ENCODE results near the gene HIF3A.

HIF3A gene

GRCh38 chr19:46326608-46327007 is 29.8 kb downstream of the HIF3A start:
- DNase-seq (ENCODE audit: low read depth in 2 of 2) = no peak

GRCh38 chr19:46328079-46328478 is 31.2 kb downstream of the HIF3A start:
- DNase-seq (ENCODE audit: low read depth in 2 of 2) = no peak

GRCh38 chr19:46330319-46330918 is 33.6 kb downstream of the HIF3A start:
- no peak for DNase-seq (ENCODE audit: low read depth in 2 of 2)

GRCh38 chr19:46337487-46337886 is 40.6 kb downstream of the HIF3A start:
- no peak for DNase-seq (ENCODE audit: low read depth in 2 of 2)

GRCh38 chr19:46339446-46339845 is 42.6 kb downstream of the HIF3A start:
- no peak for DNase-seq (ENCODE audit: low read depth in 2 of 2)

- DNase-seq (ENCODE audit: low read depth in 2 of 2) = no peak
Observed at GRCh38 chr19:46340051-46340659, 43.3 kb downstream of the HIF3A start.

- DNase-seq (ENCODE audit: low read depth in 2 of 2) = no peak
Observed at GRCh38 chr19:46341937-46342336, 45.1 kb downstream of the HIF3A start.

GRCh38 chr19:46344363-46344762 is 47.5 kb downstream of the HIF3A start:
- no peak for DNase-seq (ENCODE audit: low read depth in 2 of 2)

- DNase-seq (ENCODE audit: low read depth in 2 of 2) = no peak
Observed at GRCh38 chr19:46345157-46345556, 48.3 kb downstream of the HIF3A start.

GRCh38 chr19:46346821-46347571 is 50.2 kb downstream of the HIF3A start, which contains the start of gene PPP5C:
Gene PPP5C (plus strand): TSS chr19:46347087. CDS start chr19:46347097, 10 bp downstream.
- DNase-seq (ENCODE audit: low read depth in 2 of 2) = peak; percentile 87

- no peak for DNase-seq (ENCODE audit: low read depth in 2 of 2)
Observed at GRCh38 chr19:46347572-46347883, 50.7 kb downstream of the HIF3A start.

GRCh38 chr19:46347985-46348384 is 51.1 kb downstream of the HIF3A start:
- DNase-seq (ENCODE audit: low read depth in 2 of 2) = no peak

- no peak for DNase-seq (ENCODE audit: low read depth in 2 of 2)
Observed at GRCh38 chr19:46349311-46349993, 52.6 kb downstream of the HIF3A start.

- DNase-seq (ENCODE audit: low read depth in 2 of 2) = no peak
Observed at GRCh38 chr19:46350029-46350757, 53.4 kb downstream of the HIF3A start.

- DNase-seq (ENCODE audit: low read depth in 2 of 2) = no peak
Observed at GRCh38 chr19:46350758-46351159, 53.9 kb downstream of the HIF3A start.

GRCh38 chr19:46351241-46352041 is 54.6 kb downstream of the HIF3A start:
- DNase-seq (ENCODE audit: low read depth in 2 of 2) = no peak

GRCh38 chr19:46353730-46354528 is 57.1 kb downstream of the HIF3A start:
- no peak for DNase-seq (ENCODE audit: low read depth in 2 of 2)

- no peak for DNase-seq (ENCODE audit: low read depth in 2 of 2)
Observed at GRCh38 chr19:46355234-46356148, 58.6 kb downstream of the HIF3A start.

Measured in stimulated activated CD8-positive, alpha-beta memory T cell treated with anti-CD3 and anti-CD28 coated beads, Interleukin-2, amount 100 ng/mL, for 48 hours (primary cell).